Activated CD8-positive, alpha-beta memory T cell treated with anti-CD3 and anti-CD28 coated beads, Interleukin-2, amount 50 U/mL, for 24 hours (primary cell): ENCODE measurements around the gene RGL1.
A peak's percentile ranks its signal among the peaks of the same experiment; 100 is the strongest.

ENCODE experiments used
- DNase-seq: peaks from one replicate; pipeline ENCODE4 v3.0.0-alpha.2; 2020; ENCODE audit errors: extremely low read depth

RGL1 gene

GRCh38 chr1:183916574-183916973 lies 111.7 kb downstream of the RGL1 start:
- DNase-seq = no peak

DNA sequence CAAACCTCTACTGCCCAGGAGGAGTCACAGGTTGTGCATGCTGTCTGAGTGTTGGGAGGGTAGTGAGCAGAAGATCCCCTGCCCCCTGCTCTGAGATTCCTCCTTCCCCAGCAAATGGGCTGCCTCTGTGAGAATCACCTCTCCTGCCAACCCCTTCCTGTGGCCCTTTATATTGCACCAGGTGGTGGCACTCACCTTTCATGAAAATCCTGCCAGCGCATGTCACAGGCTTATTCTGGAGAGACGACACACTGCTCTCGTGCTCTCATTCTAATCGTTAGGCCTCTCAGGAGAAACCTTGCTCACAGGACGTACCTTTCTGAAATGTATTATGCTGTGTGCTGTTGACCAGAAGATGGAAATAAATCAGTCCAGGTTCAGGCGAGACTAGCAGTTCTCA lies 113.7 kb downstream of the RGL1 start:
- DNase-seq = no peak

- no peak for DNase-seq
Measured at GRCh38 chr1:183920651-183921050, 115.7 kb downstream of the RGL1 start.

GRCh38 chr1:183922197-183922596 lies 117.3 kb downstream of the RGL1 start:
- DNase-seq = no peak

DNA sequence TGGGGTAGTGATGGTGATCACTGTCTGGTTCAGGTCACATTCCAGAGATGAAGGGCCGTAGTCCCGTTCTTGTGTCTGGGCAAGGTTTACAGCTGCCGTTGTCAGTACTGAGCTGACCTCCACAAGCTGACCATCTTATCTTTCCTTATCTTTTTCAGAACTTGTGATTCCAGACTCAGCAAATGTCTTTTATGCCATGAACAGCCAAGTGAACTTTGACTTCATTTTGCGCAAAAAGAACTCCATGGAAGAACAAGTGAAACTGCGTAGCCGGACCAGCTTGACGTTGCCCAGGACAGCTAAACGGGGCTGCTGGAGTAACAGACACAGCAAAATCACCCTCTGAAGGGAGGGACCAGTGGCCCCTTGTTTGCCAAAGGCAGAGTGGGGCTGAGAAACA lies 121.0 kb downstream of the RGL1 start:
- DNase-seq = no peak

- no peak for DNase-seq
Measured at GRCh38 chr1:183926983-183927382, 122.1 kb downstream of the RGL1 start.

DNA sequence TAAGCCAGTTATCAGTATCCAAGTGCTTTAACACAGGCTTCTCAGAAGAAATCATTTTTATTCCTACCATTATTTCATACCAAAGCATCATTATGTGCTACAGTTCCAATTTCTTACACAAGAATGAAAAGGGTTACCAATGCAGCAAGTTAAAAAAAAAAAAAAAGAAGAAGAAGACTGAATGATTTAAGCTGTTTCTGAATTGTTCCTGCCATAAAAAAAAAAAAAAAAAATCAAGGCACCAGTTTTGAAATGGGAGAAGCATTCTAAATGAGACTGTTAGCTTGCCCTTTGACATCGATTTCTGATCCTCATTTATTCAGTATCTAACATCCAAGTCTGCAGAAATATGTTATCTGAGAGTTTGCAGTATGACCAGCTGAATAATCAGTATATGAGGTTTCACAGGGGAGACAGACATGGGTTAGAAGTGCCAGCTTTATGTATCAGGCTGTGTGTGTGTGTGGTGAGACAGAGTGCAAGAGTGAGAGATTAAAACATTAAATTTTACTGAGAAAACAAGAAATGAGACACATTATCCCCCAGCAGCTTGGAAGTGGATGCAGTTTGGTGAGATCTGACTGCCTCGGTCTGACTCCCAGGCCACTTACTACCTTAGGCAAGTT lies 126.8 kb downstream of the RGL1 start:
- DNase-seq = no peak

DNA sequence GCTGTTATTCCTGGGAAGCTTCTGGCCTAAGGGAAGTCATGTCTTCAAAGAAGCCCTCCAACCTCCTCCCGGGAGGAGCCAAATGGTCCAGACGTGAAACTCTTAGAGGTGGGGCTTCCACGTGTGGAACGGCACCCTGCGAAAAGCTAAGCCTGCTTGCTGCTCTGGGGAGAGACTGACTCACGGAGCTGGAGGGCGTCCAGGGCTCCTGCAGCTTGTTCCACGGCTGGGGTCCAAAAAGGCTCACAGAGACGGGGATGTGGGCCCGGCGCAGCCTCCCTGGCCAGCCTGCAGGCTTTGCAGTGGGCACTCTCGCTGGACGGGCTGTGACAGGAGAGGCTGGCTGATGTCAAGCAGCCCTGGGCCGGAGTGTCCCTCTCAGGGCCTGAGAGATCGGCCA lies 127.5 kb downstream of the RGL1 start:
- DNase-seq = no peak

DNA sequence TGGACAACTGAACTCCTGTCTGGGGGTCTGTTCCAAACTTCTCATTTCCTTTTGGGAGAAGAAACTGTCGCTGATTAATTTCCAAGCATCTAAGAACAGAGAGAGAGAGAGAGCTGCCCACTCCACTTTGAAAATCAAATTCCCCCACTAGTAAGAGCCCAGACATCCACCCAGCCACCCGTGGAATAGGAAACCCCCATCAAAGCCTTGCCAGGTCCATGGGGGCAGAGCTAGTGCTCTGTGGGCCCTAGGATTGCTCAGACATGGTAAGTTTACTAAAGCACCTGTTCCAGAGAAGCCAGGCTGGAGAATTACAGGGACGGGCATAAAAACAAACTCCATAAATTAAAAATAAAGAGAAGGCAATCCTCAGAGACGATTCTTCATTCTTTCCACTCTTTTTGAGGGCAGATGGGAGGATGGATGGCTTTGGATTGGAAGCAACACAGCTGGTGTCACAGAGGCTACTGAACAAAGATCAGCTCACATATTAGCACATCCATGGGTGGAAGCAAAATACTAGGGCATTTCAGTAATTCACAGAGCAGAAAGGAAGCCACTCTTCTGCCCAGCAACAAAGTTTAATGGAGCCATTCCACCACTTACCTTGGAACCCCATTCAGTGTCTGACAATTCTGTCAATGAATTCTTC lies 128.7 kb downstream of the RGL1 start:
- DNase-seq = no peak

- DNase-seq = no peak
Measured at GRCh38 chr1:183934314-183934713, 129.4 kb downstream of the RGL1 start.

GRCh38 chr1:183936009-183936408 lies 131.1 kb downstream of the RGL1 start:
- DNase-seq = no peak

- no peak for DNase-seq
Measured at GRCh38 chr1:183936791-183937190, 131.9 kb downstream of the RGL1 start.

- no peak for DNase-seq
Measured at GRCh38 chr1:183937611-183938010, 132.7 kb downstream of the RGL1 start.

DNA sequence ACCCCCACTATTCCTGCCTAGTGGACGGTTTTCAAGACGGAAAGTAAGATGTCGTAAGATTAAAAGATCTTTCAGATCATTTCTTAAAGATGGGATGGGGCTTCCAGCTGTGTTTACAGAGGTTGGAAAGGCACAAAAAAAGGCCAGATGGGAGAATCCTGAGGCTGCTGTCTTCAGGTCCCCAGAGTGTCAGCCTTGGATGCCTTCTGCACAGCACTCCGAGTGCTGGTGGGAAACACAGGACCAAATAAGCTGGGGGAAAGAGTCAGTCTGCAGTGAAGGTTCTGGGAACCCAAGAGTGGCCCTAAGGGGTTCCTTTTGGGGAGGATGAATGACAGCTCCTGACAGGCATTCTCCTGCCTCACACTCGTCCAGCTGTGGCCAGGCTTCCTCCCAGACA lies 136.1 kb downstream of the RGL1 start:
- DNase-seq = no peak

DNA sequence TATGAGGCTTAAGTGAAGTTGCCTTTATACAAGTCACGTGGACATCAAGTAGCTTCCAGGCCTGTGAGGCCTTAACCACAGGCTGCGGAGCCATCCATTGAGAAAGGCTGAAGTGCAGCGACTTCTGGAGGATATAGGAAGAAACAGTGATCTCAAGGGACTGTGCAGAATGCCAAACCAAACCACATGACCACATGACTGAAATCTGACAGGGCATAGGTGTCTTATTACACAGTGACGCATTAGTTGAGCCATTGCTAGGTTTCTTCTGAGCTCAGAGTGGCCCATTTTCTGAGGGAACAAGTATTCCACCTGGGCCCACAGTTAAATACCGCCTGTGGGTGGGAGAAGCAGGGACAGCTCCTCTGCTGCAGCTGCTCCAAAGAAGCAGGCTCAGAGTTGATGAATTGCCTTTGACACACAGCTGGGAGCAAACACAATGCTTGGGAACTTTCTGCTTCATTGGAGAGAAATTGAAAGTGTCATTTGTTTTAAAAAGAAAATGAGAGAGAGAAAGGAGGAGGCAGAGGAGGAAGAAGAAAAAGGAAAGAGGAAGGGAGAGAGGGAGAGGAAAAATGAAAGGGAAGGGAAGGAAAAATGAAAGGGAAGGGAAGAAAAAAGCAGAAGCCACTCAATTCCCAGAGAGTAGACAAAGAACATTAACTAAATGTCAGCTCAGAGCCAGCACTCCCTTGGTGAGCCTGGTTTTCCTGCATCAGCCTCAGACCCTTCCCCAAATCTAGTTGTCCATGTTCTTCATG lies 138.2 kb downstream of the RGL1 start:
- DNase-seq = no peak

GRCh38 chr1:183945428-183946319 lies 140.8 kb downstream of the RGL1 start:
- no peak for DNase-seq

- no peak for DNase-seq
Measured at GRCh38 chr1:183946320-183946613, 141.3 kb downstream of the RGL1 start.

GRCh38 chr1:183947988-183948387 lies 143.1 kb downstream of the RGL1 start:
- DNase-seq = no peak

GRCh38 chr1:183952101-183952500 lies 147.2 kb downstream of the RGL1 start:
- no peak for DNase-seq

GRCh38 chr1:183953031-183953430 lies 148.1 kb downstream of the RGL1 start:
- DNase-seq = no peak

DNA sequence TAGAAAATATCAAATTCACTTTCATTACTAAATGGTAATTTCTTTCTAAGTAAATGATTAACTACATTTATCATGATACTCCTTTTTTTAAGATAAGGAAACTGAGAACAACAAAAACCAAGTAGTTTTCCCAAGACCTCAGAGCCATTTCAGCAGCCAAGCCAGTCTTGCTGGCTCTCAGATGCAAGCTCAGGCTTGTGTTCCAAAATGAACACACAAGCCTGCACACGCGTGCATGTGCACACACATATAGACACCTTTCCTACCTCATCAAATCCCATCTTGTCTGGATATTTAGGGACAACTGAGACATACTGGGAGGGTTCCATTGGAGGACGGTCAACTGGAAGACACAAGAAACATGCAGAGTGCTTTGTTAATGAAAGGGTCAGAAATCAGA lies 149.6 kb downstream of the RGL1 start:
- no peak for DNase-seq

DNA sequence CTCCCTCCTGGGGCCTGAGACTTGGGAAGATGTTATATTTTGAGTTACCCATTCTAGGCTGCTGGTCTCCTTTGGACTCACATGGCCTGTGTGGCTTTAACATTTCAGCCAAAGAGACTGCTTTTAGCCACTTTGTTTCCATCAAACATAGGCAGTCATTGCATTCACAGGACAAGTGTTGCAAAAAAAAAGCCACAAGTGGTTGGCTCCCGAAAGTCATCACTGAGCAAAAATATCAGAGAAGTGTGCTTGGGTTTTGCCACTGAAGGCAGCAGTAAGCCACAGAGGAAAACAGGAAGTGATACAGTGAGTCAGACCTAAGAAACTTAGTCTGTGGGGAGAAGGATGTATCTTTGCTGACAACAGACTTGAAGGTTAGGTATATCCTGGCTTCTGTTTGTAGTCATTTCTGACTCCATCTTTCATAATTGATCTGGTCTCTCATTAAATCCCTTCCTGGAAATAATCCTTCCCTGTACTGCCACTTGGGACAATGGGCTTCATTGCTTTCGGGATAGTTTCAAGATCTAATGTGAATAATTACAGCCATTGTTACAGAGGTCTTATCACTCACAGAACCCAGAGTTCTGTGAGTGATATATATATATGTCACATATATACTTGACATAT lies 151.8 kb downstream of the RGL1 start:
- peak; percentile 39 for DNase-seq
